Measurements from ENCODE around the gene ZBTB7B.
A peak's percentile ranks its signal among the peaks of the same experiment; 100 is the strongest.

The ZBTB7B gene

GRCh38 chr1:155002464-155003226 is at the start of gene ZBTB7B:
Gene ZBTB7B, plus strand, starts transcription at chr1:155002802. Its CDS starts 11,859 bp downstream, at chr1:155014661.
- TF ChIP-seq CREB1 (IDR thresholded peaks at IDR 0.05; ENCODE audit: low read depth): no peak
- no peak for TF ChIP-seq TEAD4 (IDR thresholded peaks at IDR 0.05)
- TF ChIP-seq ZBTB7A (IDR thresholded peaks at IDR 0.05; ENCODE audit: low read depth): 0 out of 2 replicates have a peak, but pooled peaks have one; percentile 59
- TF ChIP-seq REST (IDR thresholded peaks at IDR 0.05; ENCODE audit: low read depth): no peak
- TF ChIP-seq TAF1 (IDR thresholded peaks at IDR 0.05; ENCODE audit: low read depth): peak; percentile 23; the same call in 1 of the 2 replicates

GRCh38 chr1:154953611-154954038 is 49.0 kb upstream of the ZBTB7B start:
- TF ChIP-seq NFIC (IDR thresholded peaks at IDR 0.05) (no peak), EGR1 (IDR thresholded peaks at IDR 0.05) (no peak), FOXM1 (IDR thresholded peaks at IDR 0.05; ENCODE audit: borderline replicate concordance, low read depth) (no peak), REST (IDR thresholded peaks at IDR 0.05; ENCODE audit: low read depth) (no peak), CREB1 (IDR thresholded peaks at IDR 0.05; ENCODE audit: low read depth) (no peak), TEAD4 (IDR thresholded peaks at IDR 0.05) (no peak), YY1 (IDR thresholded peaks at IDR 0.05; ENCODE audit: low read depth) (no peak), EP300 (IDR thresholded peaks at IDR 0.05; ENCODE audit: borderline replicate concordance) (no peak), MAX (IDR thresholded peaks at IDR 0.05) (no peak), ZBTB7A (IDR thresholded peaks at IDR 0.05; ENCODE audit: low read depth) (no peak), USF1 (IDR thresholded peaks at IDR 0.05) (no peak), TCF12 (IDR thresholded peaks at IDR 0.05; ENCODE audit: low read depth) (no peak), RAD21 (IDR thresholded peaks at IDR 0.05; ENCODE audit: low read depth) (no peak), CEBPB (IDR thresholded peaks at IDR 0.05) (no peak), TAF1 (IDR thresholded peaks at IDR 0.05; ENCODE audit: low read depth) (no peak)

GRCh38 chr1:154954541-154954940 is 48.1 kb upstream of the ZBTB7B start:
- TF ChIP-seq EGR1 (IDR thresholded peaks at IDR 0.05) (no peak), NFIC (IDR thresholded peaks at IDR 0.05) (no peak), TCF12 (IDR thresholded peaks at IDR 0.05; ENCODE audit: low read depth) (no peak), RAD21 (IDR thresholded peaks at IDR 0.05; ENCODE audit: low read depth) (no peak)

- no peak for TF ChIP-seq MAX (IDR thresholded peaks at IDR 0.05)
- TF ChIP-seq TEAD4 (IDR thresholded peaks at IDR 0.05): no peak
- no peak for TF ChIP-seq NFIC (IDR thresholded peaks at IDR 0.05)
- no peak for TF ChIP-seq EGR1 (IDR thresholded peaks at IDR 0.05)
- no peak for TF ChIP-seq TCF12 (IDR thresholded peaks at IDR 0.05; ENCODE audit: low read depth)
- no peak for TF ChIP-seq CREB1 (IDR thresholded peaks at IDR 0.05; ENCODE audit: low read depth)
These were observed 47.4 kb upstream of the ZBTB7B start for GRCh38 chr1:154955039-154955717.

- TF ChIP-seq TEAD4 (IDR thresholded peaks at IDR 0.05) (no peak), RAD21 (IDR thresholded peaks at IDR 0.05; ENCODE audit: low read depth) (no peak; the same call in 1 of the 2 replicates), USF1 (IDR thresholded peaks at IDR 0.05) (peak; percentile 90), YY1 (IDR thresholded peaks at IDR 0.05; ENCODE audit: low read depth) (no peak), FOXM1 (IDR thresholded peaks at IDR 0.05; ENCODE audit: borderline replicate concordance, low read depth) (0 out of 2 replicates have a peak, but pooled peaks have one; percentile 20), EGR1 (IDR thresholded peaks at IDR 0.05) (no peak), TAF1 (IDR thresholded peaks at IDR 0.05; ENCODE audit: low read depth) (no peak), EP300 (IDR thresholded peaks at IDR 0.05; ENCODE audit: borderline replicate concordance) (0 out of 2 replicates have a peak, but pooled peaks have one; percentile 11), MAX (IDR thresholded peaks at IDR 0.05) (0 out of 2 replicates have a peak, but pooled peaks have one; percentile 13), REST (IDR thresholded peaks at IDR 0.05; ENCODE audit: low read depth) (no peak), CEBPB (IDR thresholded peaks at IDR 0.05) (no peak), ZBTB7A (IDR thresholded peaks at IDR 0.05; ENCODE audit: low read depth) (peak; percentile 90; the same call in 1 of the 2 replicates)
These were observed 46.7 kb upstream of the ZBTB7B start, which contains the start of gene PBXIP1 for GRCh38 chr1:154955718-154956543. Gene PBXIP1, minus strand, starts transcription at chr1:154956099. Its CDS starts 2,378 bp downstream, at chr1:154953721.

All from Ishikawa (cell line).